ENCODE data around the gene REPS2.
"Not testable (repeated sequence)": the region's sequence is repeated elsewhere in the genome, so short reads cannot be mapped to it uniquely, and the experiment has no call there.

REPS2 gene

DNA sequence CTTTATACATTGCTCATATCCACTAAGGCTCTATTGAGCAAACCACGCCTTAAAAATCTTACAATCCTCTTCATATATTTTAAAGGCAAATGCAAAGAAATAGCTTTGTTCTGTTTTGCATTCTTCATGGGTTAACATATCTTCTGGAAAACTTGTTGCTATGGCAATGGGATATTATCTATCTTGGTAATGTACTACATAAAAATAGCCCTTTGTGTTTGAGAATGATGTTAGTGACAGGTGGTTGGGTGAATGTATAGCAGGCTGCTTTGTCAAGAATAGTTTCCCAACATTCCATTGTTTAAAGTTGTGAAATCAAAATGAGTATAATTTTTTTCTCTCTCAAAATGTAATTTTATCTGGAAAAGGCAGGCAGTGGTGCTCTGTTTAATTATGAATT, 16.8 kb downstream of the REPS2 start:
- DNase-seq (ENCODE audit: low read depth in 2 of 2): no peak

GRCh38 chrX:16964976-16965375, 18.5 kb downstream of the REPS2 start:
- not testable (repeated sequence) for DNase-seq (ENCODE audit: low read depth in 2 of 2)

DNA sequence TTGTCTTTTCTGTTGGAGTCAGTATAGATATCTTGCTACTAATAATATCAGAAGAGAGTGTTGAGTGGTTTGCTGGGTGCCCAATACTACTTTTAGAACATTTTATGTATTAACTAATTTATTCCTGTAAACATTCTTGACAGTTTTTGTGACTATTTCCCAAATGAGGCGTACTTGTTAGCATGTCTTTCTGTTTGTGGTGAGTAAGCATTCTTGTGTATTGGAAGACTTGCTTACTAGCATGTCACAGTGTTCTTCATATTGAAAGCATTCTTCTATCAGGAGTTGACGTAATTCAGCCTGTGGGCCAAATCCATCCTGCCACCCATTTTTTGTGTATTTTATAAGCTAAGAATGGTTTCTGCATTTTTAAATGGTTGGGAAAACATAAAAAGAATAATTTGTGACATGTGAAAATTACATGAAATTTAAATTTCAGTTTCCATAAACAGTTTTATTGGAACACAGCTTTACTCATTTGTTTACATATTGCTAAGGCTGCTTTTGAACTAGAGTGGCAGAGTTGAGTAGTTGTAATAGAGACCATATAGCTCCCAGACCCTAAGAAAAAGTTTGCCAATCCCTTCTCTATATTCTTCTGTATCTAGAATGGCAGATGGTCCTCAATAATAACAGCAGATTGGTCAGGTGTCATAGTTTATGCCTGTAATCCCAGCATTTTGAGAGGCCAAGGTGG, 20.4 kb downstream of the REPS2 start:
- DNase-seq (ENCODE audit: low read depth in 2 of 2): no peak

GRCh38 chrX:16968753-16969152, 22.3 kb downstream of the REPS2 start:
- DNase-seq (ENCODE audit: low read depth in 2 of 2): not testable (repeated sequence)

DNA sequence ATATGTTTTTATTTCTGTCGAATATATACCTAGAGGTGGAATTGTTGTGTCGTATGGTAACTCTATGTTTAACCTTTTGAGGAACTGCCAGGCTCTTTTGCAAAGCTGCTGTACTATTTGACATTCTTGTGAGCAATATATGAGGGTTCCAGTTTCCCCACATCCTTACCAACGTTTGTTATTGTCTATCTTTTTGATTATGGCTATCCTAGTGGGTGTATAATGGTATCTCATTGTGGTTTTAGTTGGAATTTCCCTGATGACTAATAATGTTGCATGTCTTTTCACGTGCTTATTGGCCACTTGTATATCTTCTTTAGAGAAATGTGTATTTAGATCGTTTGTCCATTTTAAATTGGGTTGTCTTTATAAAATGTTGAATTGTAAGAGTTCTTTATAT, 24.5 kb downstream of the REPS2 start:
- no peak for DNase-seq (ENCODE audit: low read depth in 2 of 2)

DNA sequence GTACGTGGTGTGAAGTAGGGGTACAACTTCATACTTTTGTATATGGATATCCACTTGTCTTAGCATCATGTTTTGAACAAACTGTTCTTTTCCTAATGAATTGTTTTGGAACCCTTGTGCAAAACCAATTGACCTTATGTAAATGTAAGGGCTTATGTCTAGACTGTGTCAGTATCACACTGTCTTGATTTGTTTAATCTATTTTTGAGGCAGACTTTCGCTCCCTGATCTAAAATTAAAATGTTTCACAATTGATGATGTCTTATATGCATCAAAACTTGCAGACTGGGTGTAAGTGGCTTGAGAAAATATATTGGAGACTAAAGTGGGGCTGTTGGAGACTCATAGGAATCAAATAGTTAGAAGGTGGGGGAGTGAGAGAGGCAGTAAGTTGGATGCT, 25.2 kb downstream of the REPS2 start:
- no peak for DNase-seq (ENCODE audit: low read depth in 2 of 2)

DNA sequence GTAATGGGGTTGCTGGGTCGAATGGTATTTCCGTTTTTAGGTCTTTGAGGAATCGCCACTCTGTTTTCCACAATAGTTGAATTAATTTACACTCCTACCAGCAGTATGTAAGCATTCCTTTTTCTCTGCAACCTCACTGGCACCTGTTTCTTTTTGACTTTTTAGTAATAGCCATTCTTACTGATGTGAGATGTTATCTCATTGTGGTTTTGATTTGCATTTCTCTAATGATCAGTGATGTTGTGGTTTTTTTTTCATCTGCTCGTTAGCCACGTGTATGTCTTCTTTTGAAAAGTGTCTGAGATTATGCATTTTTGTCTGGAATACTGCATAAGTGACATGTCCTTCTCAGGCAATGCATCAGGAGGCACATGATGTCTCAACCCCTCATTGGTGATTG, 28.8 kb downstream of the REPS2 start:
- DNase-seq (ENCODE audit: low read depth in 2 of 2): no peak

GRCh38 chrX:16977771-16978170, 31.3 kb downstream of the REPS2 start:
- DNase-seq (ENCODE audit: low read depth in 2 of 2): no peak

GRCh38 chrX:16978193-16978984, 31.9 kb downstream of the REPS2 start:
- DNase-seq (ENCODE audit: low read depth in 2 of 2): no peak

- DNase-seq (ENCODE audit: low read depth in 2 of 2): no peak
Observed at GRCh38 chrX:16979226-16979625, 32.8 kb downstream of the REPS2 start.

DNA sequence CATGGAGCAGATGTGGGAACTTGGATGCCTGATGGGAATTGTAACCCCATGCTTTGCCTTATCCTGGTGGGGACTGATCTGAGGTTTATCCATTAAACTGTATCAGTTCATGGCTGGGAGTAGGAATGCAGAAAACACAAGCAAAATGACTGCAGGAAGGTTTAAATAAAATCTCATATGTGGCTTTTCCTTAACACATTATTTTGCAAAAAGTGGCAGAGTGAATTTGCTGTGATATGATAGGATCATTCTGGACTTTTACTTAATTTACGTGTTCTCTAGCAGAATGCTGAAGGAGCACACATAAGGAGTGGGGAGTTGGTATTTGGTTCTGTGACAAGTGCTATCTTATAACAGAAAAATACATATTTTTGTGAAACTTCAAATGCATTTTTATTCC, 34.8 kb downstream of the REPS2 start:
- DNase-seq (ENCODE audit: low read depth in 2 of 2): no peak

GRCh38 chrX:16981980-16982379, 35.5 kb downstream of the REPS2 start:
- no peak for DNase-seq (ENCODE audit: low read depth in 2 of 2)

- no peak for DNase-seq (ENCODE audit: low read depth in 2 of 2)
Observed at GRCh38 chrX:16983051-16983450, 36.6 kb downstream of the REPS2 start.

DNA sequence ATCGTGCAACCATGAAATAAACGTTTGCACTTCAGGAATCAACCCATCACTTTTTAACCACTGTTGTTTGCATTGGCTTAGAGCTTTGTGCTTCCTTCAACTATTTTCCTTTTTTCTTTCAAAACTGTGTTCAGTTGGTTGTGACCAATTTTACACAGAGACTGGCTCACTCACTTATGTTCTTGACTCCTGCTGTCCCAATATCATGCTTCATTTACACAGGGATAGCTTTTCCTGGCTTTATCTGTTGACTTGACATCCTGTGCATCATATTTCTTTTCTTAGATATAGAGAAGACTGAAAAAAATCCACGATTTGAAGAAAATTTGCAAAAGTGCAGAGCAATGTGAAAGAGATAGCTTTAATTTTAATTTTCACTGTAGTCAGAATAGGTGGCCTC, 38.8 kb downstream of the REPS2 start:
- DNase-seq (ENCODE audit: low read depth in 2 of 2): no peak

DNA sequence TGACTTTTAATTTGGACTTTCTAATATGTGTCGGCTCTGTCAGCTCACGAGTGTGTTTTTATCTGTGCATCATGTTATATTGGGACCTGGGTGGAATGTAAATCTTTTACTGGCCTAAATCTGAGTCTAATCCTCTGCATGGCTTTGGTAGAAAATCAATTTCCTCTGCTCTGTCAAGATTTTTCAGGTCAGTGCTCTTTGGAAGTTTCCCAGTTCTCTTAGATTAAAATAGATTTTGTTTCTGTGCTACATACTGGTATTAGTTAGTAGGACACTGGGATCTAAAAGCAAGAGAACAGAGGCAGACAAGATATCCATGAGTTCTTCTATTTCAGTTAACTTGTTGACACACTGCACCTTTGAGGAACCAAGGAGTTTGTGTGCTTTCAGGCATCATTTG, 39.7 kb downstream of the REPS2 start:
- DNase-seq (ENCODE audit: low read depth in 2 of 2): no peak

DNA sequence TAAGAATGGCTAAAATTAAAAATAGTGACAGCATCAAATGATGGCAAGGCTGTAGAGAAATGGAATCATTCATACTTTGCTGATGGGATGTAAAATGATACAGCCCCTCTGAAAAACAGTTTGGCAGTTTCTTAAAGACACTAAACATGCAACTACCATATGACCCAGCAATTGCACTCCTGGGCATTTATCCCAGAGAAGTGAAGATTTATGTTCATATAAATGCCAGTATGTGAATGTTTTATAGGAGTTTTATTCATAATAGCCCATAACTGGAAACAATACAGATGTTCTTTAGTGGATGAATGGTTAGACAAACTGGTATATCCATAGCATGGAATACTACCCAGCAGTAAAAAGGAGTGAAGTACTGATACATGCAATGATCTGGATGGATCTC, 43.3 kb downstream of the REPS2 start:
- DNase-seq (ENCODE audit: low read depth in 2 of 2): no peak

GRCh38 chrX:16990839-16991238, 44.4 kb downstream of the REPS2 start:
- no peak for DNase-seq (ENCODE audit: low read depth in 2 of 2)

- no peak for DNase-seq (ENCODE audit: low read depth in 2 of 2)
Observed at GRCh38 chrX:16992445-16992844, 46.0 kb downstream of the REPS2 start.

DNA sequence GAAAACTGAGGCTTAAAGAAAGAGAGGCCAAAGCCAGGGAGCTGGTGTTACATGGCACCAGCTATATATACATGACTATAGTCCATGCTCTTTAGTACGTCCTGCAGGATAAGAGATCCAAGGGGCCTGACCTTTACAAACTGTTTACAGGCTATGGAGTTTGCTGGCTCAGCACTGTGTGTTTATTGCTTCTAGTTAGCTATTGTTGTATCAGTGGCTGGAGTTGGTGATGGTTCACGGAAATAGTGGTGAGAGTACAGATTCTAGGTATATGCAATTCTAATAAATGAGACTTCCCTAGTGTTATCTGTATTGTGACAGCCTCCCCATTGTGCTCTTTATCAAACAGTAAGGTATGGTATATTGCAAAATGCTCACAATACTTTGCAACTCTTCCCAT, 46.5 kb downstream of the REPS2 start:
- DNase-seq (ENCODE audit: low read depth in 2 of 2): no peak

DNA sequence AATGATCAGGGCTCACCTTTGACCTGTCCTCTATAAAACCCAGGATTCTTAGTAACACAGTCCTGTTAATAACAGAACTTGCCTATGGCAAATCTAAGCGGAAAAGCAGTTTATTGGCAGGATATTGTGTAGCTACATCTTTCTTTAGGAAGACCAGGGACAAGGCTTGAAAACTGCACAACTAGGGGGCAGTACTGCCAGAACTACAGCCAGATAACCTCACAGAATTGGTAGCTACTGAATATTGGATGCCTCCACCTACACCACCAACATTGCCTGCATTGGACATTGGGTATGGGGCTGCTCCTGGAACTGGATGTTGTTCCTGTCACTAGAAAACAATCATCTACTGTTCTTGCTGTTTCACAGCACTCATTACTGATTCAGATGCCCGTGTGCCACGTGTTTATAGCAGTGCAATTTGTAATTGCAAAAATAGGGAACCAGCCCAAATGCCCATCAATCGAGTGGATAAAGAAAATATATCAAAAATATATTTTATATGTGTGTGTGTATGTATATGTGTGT, 47.4 kb downstream of the REPS2 start:
- DNase-seq (ENCODE audit: low read depth in 2 of 2): no peak

DNA sequence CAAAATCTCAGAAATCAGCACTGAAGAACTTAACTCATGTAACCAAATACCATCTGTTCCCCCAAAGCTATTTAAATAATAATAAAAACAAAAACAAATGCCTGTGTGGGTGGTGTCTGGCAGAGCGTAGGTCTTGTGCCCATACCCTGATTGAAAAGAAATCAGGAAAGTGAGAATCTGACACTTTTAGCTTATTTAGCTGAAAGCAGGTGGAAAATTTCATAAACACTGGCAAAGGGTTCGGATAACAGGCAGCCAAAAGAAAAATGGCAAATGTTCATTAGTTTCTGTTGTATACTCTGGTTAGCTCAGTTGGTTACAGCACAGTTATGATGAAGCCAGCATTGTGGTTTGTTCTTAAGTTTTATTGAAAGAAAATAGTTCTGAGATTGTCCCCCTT, 48.3 kb downstream of the REPS2 start:
- no peak for DNase-seq (ENCODE audit: low read depth in 2 of 2)

GRCh38 chrX:16997313-16997712, 50.9 kb downstream of the REPS2 start:
- no peak for DNase-seq (ENCODE audit: low read depth in 2 of 2)

DNA sequence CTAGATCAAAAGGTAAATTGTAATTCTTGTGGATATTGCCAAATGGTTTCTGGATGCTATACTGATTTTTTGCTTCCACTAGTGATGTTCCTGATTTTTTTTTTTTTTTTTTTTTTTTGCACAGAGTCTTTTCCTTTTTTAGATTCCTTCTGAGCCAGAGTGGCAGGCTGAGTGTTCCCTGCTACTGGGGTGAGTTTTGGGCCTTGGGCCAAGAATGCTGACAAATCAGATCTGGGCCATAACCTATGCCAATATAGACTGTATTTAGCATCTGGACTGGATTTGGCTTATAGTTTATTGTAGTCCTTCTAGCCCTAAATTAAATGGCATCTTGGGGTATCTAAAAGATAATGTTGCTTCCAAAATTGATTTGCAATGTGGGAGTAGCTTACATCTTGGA, 52.8 kb downstream of the REPS2 start:
- no peak for DNase-seq (ENCODE audit: low read depth in 2 of 2)
